PC-9 (cell line): ENCODE data around the gene ATP11C.

Experiments used
- CTCF ChIP-seq: fragments of 200-600 bp; sonication (generic); conservative IDR thresholded peaks from 2 replicates; pipeline ENCODE4 v1.6.1; 2017; ENCODE audit warnings: mixed run types, antibody characterized with exemption, mild to moderate bottlenecking, moderate library complexity
- EZH2 ChIP-seq: fragments of 200-600 bp; sonication (generic); IDR thresholded peaks from 2 replicates; pipeline ENCODE4 v1.8.0; 2017; ENCODE audit warnings: antibody characterized with exemption, low read depth

- TF ChIP-seq CTCF (no peak), EZH2 (no peak)
Observed at GRCh38 chrX:139828830-139829229, 104.0 kb downstream of the ATP11C start.
